ENCODE data around the gene HMGN3.

HMGN3 gene

DNA sequence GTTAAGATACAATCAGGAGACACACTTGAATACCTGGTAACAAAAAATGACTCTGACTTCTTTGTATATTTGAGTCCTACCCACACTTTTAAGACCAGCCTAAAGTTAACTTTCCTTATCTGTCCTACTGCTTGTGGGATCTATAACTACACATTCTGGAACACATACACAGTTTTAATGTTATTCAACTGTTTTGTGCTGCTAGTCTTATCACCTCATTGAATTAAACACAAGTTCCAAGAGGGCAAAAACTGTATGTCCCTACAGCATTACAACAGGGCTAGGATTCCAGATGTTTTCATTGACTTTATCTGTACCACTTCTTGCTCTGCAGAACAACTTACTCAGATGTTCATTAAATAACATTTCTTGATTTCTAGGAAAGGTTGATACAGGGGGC lies 2.8 kb downstream of the HMGN3 start:
- DNase-seq, result no peak

GRCh38 chr6:79231101-79231500 lies 3.4 kb downstream of the HMGN3 start:
- no peak for DNase-seq

DNA sequence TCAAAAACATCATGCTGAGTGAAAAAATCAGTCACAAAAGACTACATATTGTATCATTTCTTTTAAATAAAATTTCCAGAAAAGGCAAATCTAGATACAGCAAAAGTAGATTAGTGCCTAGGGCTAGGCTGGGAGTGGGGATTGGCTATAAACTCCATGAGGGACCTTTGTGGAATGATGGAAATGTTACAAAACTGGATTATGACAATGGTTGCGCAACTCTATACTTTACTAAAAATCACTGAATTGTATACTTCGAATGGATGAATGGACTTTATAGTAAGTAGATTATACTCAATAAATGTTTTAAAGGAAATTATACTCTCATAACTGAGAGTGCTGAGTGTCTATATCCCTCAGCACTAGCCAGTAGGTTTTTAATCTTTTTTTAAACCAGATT lies 4.3 kb downstream of the HMGN3 start:
- DNase-seq, result no peak

DNA sequence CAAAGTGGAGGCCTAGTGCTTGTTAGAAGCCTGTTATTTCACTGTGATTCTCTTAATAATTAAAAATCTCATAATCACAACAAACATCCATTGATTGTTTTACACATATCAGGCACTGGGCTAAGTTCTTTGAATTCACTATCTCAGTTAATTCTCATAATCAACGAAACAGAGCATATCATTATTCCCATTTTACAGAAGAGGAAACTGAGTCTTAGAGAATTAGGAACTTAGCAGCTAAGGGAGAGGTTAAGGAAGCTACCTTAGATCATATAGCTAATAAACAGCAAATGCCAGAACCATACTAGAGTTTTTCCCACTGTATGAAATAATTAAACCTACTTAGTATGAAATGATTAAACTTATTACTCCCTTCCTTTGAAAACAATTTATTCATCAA lies 7.0 kb downstream of the HMGN3 start:
- no peak for DNase-seq

GRCh38 chr6:79226660-79227059 lies 7.8 kb downstream of the HMGN3 start:
- DNase-seq, result no peak

DNA sequence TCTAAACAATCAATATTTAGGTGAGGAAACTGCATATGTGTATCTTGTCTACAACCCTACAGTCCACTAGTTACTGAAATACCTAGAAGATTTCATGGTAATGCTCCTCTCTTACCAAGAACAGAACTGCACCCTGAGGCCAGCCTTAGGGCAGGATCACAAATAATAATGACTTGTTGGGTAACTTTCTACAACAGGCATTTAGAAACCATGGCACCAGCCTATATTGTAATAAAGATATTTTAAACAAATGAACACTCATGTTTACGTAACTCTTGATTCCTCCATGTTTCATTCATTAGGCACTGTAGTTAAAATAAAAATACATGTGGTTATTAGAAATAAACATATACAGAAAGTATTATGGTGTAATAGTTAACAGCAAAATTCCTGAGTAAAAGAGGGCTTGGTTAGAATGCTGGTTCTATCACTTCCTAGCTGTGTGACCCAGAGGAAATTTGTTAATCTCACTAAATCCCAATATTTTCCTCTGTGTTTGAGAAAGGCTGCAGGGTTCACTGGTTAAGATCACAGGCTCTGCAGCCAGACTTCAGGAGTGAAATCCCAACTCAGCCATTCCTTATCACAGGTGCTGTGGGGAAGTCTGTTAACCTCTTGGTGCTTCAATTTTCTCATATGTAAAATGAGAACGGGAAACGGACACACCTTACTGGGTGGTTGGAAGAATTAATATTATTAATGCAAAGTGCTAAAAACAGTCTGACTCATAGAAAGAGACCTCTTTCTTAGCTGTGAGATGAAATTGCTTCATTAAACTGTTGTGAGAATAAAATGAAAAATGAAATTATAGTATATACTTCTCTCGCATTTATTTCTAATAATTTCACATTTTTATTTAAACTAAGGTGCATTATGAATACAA lies 8.5 kb downstream of the HMGN3 start:
- no peak for DNase-seq

- no peak for DNase-seq
Observed at GRCh38 chr6:79223611-79224404, 10.7 kb downstream of the HMGN3 start.

GRCh38 chr6:79215213-79215824 lies 19.2 kb downstream of the HMGN3 start:
- DNase-seq, result no peak

- DNase-seq, result no peak
Observed at GRCh38 chr6:79212859-79213258, 21.6 kb downstream of the HMGN3 start.

- no peak for DNase-seq
Observed at GRCh38 chr6:79208816-79209215, 25.7 kb downstream of the HMGN3 start.

DNA sequence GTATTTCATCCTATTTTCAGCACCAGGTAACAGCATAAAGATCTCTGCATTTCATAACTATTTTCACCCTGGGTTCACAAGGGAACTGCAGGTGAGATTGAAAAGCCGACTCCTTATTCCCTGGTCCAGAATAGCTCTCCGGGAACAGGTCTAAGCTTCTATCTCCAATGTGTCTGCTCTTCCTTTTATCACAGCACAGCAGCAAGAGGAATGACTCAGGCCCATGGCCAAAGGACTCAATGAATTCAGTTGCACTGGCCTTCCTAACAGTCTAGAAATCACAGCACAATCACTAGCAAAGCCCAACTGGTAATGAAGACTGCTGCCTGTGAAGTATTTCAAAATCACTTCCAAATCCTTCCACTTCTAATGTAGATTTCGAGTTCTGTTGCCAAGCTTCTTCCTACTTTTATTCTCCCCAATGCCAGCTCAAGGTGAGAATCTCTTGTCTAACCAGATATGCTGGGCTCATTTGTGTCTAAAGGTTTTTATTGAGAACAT lies 30.7 kb downstream of the HMGN3 start:
- no peak for DNase-seq

GRCh38 chr6:79202556-79202955 lies 31.9 kb downstream of the HMGN3 start:
- DNase-seq, result no peak

DNA sequence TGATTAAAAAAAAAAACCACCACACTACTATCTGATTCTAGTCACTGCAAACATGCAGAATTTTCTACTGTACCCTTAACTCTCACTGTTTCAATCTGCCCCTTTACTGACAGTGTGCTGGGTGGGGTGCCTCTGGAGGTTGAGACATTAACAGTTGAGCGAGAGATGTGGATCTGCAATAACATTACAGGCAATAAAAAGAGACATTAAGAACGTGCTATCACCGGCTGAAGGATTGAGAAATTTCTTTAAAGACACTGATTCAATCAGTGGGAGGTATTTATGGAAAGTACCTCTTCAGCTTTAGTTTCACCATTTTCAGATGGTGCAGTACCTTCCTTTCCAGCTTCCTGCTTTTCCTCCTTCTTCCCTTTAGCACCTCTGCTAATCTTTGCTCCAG lies 32.5 kb downstream of the HMGN3 start:
- no peak for DNase-seq

DNA sequence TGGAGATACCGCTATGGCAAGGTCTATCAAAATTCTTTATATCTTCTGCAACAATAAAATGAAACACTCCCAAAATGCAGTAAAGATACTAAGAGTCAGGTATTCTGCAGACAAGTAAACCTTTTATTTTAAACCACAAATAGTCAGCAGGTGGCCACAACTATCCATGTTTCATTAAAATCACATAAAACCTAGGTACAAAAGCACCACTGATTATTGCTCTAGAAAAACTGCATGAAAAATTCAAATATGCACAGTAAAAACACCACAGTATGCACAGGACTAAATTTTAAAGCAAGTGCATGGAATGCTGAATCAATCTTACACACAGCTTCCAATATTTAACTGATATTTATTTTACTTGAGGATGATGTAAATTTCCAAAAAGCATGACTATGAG lies 33.3 kb downstream of the HMGN3 start:
- DNase-seq, result no peak

DNA sequence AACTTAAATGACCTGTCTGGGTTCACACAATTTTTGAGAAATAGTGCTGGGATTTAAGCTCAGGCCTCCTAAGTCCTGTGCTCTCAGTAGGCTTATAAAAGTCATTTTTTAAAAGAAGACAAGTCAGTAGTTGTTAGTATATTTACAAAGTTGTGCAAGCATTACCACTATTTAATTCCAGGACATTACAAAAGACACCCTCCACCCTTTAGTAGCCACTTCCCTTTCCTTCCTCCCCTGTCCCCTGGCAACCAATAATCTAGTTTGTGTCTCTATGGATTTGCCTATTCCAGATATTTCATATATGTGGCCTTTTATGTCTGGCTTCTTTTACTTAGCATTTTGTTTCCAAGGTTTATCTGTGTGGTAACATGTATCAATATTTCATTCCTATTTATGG lies 37.6 kb downstream of the HMGN3 start:
- no peak for DNase-seq

DNA sequence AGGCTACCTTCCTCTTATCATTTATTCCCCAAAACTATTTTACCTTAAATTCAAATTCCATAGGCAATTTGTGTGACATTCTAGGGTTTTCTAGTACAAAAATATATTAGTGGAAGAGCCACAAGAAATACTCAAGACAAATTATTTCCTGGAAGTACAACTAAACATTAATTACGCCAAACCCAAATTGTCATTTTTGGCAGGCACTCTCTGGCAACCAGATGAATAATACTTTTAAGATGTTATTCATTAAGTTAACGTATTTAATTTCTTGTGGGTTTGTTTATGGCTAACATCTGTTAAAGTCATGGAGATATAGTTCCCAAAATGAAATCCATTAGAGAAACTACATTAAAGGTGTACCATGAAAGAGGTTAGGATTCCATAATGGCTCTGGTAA lies 40.5 kb downstream of the HMGN3 start:
- no peak for DNase-seq

DNA sequence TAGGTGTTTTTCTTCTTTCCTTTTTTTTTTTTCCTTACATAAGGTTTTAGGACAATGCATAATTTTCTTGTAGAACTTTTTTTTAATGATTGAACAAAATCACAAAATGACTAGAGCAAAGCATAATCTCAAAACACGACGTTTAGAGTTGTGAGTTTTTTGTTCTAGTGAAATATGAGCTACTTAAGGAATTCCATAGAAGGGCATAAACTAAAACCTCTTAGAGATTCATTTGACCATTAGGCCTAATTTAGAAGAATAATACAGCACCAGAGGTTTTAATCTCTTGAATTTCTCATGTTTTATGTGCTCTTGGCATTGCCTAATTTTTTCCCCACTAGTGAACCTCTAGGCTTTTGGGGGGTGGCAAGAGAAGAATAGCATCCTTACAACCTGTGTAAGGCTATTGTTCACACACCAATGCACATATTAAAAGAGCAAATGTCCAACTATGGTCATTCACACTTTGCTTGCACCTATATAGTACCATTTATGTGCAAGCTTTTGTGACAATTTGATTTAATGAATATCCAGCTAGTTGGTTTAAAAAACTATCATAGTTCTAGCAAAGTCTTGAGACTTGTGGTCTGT lies 44.6 kb downstream of the HMGN3 start:
- DNase-seq, result no peak

- DNase-seq, result no peak
Observed at GRCh38 chr6:79188885-79189480, 45.5 kb downstream of the HMGN3 start.

GRCh38 chr6:79188107-79188506 lies 46.4 kb downstream of the HMGN3 start:
- no peak for DNase-seq

GRCh38 chr6:79186564-79186963 lies 47.9 kb downstream of the HMGN3 start:
- no peak for DNase-seq

DNA sequence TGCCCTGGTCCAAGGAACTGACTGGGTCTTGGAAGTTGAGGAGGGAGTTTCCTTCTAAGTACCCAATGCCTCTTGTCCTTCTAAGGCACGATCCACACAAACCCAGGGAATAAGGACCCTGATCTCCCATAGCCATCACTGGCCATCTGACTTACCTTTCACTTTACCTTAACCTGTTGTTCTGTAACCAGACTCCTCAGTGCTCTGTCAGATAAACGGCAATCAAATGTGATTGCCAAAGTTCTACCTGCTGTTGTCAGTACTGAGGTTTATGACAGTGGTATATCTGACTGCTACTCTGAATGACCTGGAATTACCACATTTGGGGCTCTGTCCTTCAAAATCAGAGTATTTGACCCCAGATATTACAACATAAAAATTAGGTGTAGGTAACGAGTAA lies 49.8 kb downstream of the HMGN3 start:
- DNase-seq, result no peak

DNA sequence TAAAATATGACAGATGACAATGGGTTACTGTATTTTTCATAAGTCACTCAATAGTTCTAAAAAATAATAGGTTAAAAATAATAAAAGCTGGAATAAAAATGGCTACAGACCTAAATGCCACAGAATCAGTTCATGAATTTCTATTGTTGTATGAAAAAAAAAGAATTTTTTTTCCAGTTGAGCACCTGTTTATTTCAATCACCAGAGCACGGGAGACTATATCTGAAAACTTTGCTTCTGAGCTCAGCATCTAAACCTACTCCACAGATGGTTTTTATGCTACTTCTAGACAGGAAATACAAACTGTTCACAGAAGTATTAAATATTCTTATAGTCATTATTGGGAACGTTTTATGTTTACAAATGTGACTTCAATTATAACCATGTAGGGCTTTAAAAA lies 50.4 kb downstream of the HMGN3 start:
- no peak for DNase-seq

DNA sequence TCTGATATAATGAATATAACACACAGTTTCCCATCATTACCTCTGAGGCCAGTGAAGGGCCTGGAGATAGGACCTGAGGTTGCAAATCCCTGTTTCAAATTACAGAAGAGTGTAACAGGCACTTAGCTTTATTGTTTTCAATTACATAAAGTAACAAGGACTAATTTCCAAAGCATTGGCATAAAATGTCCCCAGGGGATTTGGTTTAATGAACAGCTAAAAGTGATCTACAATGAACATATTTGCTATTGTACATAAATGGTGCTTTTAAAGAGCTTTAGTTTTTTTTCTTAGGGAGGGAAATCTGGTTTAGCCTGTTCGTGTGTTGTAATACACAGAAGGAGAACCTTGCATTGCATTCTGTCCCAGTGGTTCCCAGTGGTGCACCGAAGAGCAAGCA lies 54.4 kb downstream of the HMGN3 start:
- DNase-seq, result no peak
